GM19328 (cell line): ENCODE data around the gene BRAF.
"Not testable (repeated sequence)": the region's sequence is repeated elsewhere in the genome, so short reads cannot be mapped to it uniquely, and the experiment has no call there.

Source experiments
- ATAC-seq: cut with Tn5 transposase; IDR thresholded peaks from one replicate; pipeline ENCODE4 v1.9.1; 2021; ENCODE audit warnings: mild to moderate bottlenecking, moderate library complexity; ENCODE audit not compliant: unreplicated experiment

The BRAF gene

DNA sequence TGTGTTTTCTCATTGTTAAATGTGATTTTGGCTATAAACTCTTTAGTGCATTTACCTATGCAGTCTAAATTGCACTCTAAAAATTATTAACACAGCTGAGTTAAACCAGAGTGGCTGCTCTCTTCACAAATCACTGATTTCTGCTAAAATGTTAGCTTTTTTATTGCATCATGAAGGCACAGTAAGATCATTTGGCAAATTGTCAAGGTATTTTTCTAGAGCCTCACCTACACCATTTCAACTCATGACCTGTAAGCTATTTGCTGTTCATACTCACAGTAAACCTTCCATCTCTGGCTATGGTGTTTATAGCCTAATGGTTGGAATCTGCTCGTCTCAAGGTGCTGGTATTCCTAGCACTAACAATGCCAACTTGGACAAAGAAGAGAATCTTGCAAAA lies 202.5 kb downstream of the BRAF start:
- no peak for ATAC-seq

DNA sequence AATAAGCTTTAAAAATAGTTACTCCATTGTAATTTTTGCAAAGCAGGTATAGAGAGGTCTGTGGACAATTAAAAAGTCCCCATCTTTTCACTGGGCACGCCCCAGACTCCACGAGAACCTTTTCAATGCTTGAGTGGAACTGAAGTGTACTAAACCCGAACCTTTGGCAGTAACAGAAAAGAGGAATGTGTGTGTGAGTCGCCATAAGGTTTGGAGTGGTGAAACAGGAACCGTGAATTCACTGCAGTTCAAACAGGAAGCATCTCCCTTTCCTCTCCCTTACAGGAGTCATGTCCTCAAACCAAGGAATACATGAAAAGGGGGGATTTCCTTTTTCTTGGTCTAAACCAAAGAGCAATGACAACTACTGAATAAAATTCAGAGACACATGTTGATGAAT lies 205.0 kb downstream of the BRAF start:
- ATAC-seq, result no peak

DNA sequence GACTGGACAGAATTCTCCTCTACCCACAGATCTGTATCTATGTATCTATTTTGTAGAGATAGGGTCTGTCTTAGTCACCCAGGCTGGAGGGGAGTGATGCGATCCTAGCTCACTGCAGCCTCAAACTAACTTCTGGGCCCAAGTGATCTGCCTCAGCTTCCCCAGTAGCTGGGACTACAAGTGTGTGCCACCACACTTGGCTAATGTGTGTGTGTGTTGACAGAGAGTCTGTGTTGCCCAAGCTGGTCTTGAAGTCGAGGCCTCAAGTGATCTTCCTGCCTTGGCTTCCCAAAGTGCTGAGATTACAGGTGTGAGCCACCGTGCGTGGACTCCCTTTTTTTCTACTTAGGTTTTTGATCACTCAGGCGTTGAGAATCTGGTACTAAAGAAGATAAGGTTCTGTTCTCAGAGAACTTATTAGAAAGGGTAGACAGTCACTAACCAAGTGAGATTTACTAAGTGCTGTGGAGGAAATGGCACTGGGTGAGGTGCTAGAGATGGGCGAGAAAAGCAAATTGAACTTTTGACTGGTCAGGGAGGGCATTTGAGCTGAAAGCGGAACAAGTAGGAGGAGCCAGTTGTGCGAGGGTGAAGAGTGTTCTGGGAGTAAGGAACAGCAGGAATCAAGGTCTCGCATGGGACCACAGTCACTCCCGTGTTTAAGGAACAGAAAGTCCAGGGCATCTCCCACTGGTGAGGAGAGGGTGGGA lies 210.2 kb downstream of the BRAF start:
- ATAC-seq, result no peak

- not testable (repeated sequence) for ATAC-seq
Measured at GRCh38 chr7:140712392-140712791, 212.3 kb downstream of the BRAF start.

- ATAC-seq, result not testable (repeated sequence)
Measured at GRCh38 chr7:140708764-140709163, 216.0 kb downstream of the BRAF start.

- no peak for ATAC-seq
Measured at GRCh38 chr7:140707132-140707531, 217.6 kb downstream of the BRAF start.

GRCh38 chr7:140704205-140704604 lies 220.5 kb downstream of the BRAF start:
- no peak for ATAC-seq

GRCh38 chr7:140702774-140703173 lies 222.0 kb downstream of the BRAF start:
- no peak for ATAC-seq

DNA sequence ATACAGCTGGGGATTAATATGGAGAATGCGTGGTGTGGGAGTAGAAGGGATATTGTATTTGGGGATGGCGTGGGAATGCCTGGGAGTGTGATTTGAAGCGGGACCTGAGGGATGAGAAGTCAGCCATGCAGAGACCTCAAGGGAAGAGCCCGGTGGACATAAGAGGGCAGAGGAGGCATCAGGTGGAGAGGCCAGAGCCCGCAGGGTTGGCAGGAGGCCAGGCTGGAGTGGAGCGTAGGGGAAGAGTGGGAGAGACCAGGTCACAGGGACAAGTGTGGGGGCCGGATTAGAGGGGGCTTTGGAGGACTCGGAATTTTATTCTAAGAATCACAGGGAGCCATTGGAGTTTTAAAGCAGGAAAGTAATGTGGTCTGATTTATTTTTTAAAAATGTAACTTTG lies 226.3 kb downstream of the BRAF start:
- ATAC-seq, result no peak

DNA sequence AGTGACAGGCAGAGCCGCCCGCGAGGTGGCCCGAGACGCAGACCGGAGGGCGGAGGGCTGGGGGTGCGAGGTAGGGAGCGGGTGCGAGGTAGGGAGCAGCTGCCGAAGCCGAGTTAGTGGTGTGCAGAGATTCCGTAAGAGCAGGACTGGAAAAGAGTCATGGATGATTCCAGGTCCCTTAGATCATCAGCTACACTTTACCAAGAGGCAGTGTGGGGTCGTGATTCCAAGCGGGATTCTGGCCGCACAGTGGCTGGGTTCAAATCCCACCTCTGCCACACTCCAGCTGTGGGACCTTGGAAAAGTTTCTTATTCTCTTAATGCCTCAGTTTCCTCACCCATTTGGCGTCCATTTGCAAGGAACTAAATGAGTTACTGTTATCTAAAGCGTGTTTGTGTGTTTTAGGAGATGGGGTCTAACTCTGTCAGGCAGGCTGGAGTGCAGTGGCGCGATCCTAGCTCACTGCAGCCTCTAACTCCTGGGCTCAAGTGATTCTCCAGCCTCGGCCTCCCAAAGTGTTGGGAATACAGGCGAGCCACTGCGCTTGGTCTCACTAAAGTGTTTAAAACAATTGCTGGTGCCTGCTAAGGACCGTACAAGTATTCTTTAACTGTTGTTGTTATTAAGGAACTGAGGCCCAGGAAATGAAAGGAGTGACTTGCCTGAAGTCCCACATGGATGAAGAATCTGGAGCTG lies 227.1 kb downstream of the BRAF start:
- no peak for ATAC-seq

GRCh38 chr7:140696680-140697446 lies 227.9 kb downstream of the BRAF start, which contains the start of gene NDUFB2:
Gene NDUFB2, plus strand, starts transcription at chr7:140696708. Its CDS starts 37 bp downstream, at chr7:140696745.
- peak; percentile 87 for ATAC-seq

DNA sequence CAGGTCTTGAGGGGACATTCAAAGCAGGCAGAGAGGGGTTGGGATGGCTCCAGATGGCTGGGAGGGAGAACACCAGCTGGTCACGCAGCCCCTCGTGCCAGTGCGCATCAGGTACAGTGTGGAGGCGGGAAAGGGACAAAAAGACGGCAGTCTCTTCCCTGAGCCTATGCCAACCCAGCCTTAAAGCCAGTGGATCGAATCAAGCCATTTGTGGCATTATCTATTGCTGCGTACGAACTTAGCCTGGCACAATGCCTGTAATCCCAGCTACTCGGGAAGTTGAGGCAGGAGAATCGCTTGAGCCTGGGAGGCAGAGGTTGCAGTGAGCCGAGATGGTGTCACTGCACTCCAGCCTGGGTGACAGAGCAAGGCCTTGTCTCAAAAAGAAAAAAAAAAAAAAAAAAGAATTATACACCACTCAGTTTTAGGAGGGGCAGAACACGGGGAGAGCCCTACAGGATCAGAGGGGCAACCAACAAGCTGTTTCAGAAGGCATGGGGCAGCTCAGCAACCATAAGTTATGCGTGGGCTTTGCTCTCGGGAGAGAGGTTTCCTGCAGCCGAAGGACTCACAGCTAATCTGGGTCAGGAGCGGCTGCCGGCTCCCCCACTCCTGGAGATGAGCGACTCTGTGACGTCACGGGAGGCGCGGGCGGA lies 228.6 kb downstream of the BRAF start:
- ATAC-seq, result no peak

GRCh38 chr7:140695381-140695780 lies 229.3 kb downstream of the BRAF start:
- no peak for ATAC-seq

- ATAC-seq, result no peak
Measured at GRCh38 chr7:140694592-140694991, 230.1 kb downstream of the BRAF start.

DNA sequence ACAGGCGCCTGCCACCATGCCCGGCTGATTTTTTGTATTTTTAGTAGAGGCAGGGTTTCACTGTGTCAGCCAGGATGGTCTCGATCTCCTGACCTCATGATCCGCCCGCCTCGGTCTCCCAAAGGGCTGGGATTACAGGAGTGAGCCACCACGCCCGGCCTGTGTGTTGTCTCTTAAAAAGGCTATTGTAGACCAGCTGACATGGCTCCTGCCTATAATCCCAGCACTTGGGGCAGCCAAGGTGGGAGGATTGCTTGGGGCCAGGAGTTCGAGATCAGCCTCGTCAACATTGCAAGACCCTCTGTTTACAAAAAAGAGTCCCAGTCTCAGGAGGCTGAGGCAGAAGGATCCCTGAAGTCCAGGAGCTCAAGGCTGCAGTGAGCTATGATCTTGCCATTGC lies 230.9 kb downstream of the BRAF start:
- not testable (repeated sequence) for ATAC-seq

DNA sequence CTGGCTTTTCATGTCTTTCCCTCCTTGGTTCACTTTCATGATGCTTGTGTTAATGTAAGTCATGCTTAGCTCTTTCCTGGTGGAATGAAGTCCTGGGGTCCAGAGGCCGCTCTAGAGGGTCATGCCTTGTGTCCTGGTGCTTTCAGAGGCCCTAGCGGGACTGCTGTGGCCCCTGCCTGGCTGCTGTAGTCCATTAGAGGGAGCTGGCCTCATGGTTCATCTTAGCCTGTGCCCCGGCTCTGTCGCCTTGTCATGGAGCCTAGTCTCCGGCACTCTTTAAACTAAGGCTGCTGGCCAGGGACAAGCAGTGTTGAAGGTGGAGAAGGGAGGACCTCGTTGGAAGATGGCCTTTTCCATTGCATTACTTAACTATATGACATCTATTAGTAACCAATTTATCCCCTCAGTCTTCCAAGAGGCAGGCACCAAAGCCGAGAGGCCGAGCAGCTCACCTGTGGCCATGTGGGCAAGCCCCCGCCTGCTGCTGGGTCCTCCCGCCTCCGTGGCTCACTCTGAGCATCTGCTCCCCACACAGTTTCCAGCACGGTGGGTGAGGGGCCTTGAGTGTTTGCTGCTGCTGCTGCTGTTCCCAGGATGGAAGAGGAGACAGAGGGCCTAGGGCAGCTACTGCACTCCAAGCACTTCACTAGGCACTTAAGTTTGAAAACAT lies 233.2 kb downstream of the BRAF start:
- ATAC-seq, result no peak

- no peak for ATAC-seq
Measured at GRCh38 chr7:140689199-140690152, 235.3 kb downstream of the BRAF start.

GRCh38 chr7:140688341-140688740 lies 236.4 kb downstream of the BRAF start:
- ATAC-seq, result no peak

- no peak for ATAC-seq
Measured at GRCh38 chr7:140686921-140687320, 237.8 kb downstream of the BRAF start.
